Stimulated activated CD8-positive, alpha-beta memory T cell treated with anti-CD3 and anti-CD28 coated beads, Interleukin-7, amount 100 ng/mL, for 4 hours (primary cell): ENCODE measurements around the gene ELAC1.
"Not testable (repeated sequence)": the region's sequence is repeated elsewhere in the genome, so short reads cannot be mapped to it uniquely, and the experiment has no call there.

ENCODE experiments used
- DNase-seq, 2 donors: peaks; one replicate each; pipeline ENCODE4 v3.0.0-alpha.2; 2020; ENCODE audit warnings: low read depth in 2 of 2

The ELAC1 gene

GRCh38 chr18:50972404-50972803, 4.6 kb downstream of the ELAC1 start:
- DNase-seq: not testable (repeated sequence)

DNA sequence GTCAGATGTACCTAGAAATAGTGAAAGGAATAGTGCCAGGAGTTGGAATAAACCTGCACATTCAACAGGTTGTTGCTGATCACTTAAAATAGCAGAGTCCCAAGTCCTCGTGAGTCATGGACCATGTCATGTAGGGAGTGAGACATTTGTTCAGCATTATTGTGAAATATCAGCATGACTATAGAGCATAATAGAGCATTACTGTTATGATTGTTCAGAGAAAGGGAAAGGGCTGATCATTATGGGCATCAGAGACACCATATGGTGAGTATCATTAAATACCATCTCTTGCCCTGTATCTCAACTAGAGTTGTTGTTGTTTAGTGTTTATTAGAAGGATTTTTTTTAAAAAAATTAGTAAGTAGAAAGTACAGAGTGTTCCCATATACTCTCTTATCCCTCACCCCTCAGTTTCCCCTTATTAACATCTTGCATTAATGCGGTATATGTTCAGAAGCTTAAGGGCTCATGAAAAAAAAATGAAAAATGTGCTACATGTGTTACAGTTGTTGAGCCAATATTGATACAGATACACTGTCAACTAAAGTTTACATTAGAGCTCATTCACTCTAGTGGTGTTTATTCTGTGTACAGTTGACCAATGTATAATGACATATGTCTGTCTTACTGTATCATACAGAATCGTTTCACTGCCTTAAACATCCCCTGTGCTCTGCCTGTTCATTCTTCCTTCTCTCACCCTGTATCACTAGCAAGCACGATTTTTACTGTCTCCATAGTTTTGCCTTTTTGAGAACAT, 5.7 kb downstream of the ELAC1 start:
- DNase-seq: no peak

GRCh38 chr18:50977037-50977760, 9.4 kb downstream of the ELAC1 start:
- DNase-seq: no peak

DNA sequence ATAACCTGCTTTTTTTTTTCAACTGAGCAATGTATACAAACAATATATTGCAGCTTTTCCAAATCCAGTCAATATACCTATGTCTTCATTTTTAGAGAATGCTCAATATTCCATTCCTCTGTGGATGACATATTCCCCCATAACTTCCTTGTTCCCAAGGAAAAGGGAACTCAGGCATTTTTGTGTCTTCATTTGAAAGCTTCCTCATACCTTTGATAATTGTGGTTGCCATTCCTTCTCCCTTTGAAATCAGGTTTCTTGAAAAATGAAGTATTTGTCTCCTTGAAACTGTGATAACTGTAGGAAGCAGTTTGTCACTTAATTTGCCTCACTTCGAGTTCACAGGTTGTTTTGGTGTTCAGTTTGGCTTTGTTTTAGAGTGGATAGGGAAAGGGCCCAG, 13.5 kb downstream of the ELAC1 start:
- no peak for DNase-seq

DNA sequence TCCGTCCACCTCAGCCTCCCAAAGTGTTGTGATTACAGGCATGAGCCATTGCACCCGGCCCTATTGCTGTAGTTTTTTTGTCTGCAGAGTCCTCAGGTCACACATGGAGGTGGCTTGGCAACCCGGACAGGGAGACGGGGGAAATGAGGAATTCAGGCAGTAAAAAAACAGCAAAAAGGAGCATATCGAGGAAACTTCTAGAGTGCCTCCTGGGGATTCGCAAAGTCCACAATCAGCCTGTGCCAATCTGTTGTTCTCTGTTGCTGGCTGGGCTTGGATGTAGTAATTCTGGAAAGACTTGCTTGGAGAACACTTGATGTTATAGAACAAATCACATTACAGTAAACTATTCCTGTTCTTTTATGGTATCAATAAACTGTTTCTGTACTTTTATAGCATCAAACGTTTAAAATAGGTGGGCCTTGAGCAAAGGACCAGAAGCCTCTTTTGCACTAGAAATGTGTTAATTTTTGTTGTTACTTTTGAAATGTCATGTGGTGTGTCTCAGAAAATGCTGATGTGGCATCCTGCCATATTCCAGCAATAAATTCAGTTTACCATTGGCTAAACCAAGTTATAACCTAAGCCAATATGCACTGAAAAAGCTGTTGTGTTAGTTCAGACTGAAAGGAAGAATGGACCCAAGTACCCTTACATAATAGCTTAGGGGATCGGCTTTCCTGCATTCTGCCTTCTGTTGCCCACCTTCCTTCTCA, 14.4 kb downstream of the ELAC1 start:
- DNase-seq: no peak

- DNase-seq: no peak
These were observed 15.0 kb downstream of the ELAC1 start for GRCh38 chr18:50982802-50983179.

GRCh38 chr18:50986360-50987087, 18.7 kb downstream of the ELAC1 start:
- DNase-seq: no peak

DNA sequence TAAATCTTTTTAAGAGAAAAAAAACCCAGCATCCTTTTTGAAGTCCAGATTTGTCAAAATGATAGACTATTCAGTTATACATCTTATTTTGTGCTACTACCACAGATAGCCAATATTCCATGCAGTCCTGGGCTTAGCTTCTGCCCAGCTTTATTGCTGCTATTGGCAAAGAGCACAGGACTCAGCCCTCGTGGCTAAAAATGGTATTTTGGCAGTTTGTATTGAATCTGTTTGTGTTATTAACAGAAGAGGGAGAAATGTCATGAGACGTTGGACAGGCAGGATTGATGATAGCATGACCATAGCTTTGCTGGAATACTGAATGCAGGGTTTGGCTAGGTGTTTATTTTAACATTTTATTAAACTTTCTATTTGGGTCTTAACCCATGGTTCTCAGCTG, 19.4 kb downstream of the ELAC1 start:
- DNase-seq: no peak

GRCh38 chr18:50989711-50990110, 21.9 kb downstream of the ELAC1 start:
- DNase-seq: no peak

GRCh38 chr18:50992351-50992762, 24.5 kb downstream of the ELAC1 start:
- DNase-seq: no peak

DNA sequence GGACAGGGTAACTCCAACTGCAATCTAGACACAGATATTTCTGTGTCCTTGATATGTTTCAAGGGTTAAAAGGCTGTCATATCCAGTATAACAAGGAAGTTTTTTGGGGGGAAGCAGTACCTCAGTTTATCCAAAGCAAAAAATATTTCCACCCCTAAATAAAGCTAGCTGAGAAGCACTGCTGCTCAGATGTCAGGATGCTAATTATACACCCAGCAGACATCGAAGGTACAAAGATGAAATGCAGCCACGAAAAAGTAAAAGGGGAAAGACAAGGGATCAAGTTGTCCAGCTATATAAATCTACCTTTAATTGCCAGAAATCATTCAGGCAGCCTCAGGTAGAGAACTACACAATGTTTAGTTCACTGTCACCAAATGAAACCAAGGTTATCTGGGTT, 26.2 kb downstream of the ELAC1 start:
- DNase-seq: no peak

DNA sequence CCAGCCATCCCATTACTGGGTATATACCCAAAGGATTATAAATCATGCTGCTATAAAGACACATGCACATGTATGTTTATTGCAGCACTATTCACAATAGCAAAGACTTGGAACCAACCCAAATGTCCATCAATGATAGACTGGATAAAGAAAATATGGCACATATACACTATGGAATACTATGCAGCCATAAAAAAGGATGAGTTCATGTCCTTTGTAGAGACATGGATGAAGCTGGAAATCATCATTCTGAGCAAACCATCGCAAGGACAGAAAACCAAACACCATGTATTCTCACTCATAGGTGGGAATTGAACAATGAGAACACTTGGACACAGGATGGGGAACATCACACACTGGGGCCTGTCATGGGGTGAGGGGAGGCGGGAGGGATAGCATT, 35.3 kb downstream of the ELAC1 start:
- DNase-seq: not testable (repeated sequence)

DNA sequence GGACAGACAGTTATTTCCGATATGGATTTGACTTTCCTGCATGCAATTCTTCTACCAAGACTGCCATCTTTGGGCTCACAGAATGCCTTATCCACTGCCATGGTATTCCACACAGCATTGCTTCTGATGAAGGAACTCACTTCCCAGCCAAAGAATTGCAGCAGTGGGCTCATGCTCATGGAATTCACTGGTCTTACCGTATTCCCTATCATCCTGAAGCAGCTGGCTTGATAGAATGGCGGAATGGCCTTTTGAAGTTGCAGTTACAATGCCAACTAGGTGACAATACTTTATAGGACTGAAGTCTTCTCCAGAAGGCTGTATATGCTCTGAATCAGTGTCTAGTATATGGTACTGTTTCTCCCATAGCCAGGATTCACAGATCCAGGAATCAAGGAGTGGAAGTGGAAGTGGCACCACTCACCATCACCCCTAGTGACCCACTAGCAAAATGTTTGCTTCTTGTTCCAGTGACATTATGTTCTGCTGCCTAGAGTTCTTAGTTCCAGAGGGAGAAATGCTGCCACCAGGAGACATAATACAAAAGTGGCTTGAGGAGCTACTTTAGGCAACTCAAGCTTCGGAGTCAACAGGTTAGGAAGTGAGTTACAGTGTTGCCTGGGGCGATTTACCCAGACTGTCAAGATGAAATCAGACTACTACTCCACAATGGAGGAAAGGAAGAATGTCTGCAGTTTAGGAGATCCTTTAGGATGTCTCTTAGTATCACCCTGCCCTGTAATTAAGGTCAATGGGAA, 38.4 kb downstream of the ELAC1 start:
- no peak for DNase-seq

GRCh38 chr18:51006948-51007789, 39.3 kb downstream of the ELAC1 start:
- DNase-seq: no peak

GRCh38 chr18:51007790-51008139, 39.9 kb downstream of the ELAC1 start:
- no peak for DNase-seq

GRCh38 chr18:51009072-51009471, 41.2 kb downstream of the ELAC1 start:
- no peak for DNase-seq

DNA sequence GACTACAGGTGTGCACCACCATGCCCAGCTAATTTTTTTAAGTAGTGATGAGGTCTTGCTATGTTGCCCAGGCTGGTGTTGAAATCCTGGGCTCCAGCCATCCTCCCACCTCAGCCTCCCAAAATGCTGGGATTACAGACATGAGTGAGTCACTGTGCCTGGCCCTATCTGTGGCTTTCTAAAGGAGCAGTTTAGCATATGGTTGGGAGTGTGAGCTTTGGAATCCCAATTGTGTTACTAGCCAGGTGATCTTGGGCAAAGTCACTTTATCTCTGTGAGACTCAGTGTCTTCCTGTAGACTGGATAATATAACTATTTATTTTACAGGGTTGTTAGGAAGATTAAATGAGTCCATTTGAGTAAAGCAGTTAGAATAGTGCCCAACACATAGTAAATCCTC, 42.4 kb downstream of the ELAC1 start:
- DNase-seq: no peak

DNA sequence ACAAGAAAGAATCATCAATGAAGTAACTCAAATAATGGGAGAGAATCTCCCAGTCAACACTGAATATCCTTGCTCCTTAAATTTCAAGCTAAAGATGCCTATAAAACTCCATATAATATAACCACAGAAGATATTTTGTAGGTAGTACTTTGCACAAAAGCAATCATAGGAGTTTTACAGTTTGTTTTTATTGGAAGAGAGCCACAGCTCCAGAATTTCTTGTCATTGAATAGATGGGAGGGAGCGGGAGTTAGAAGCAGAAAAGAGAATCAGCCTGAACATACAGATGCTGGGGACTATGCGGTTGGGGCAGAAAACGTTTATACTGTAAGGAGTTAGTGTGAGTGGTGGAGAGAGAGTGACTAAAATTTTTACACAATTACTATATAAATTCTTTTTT, 43.9 kb downstream of the ELAC1 start:
- no peak for DNase-seq

DNA sequence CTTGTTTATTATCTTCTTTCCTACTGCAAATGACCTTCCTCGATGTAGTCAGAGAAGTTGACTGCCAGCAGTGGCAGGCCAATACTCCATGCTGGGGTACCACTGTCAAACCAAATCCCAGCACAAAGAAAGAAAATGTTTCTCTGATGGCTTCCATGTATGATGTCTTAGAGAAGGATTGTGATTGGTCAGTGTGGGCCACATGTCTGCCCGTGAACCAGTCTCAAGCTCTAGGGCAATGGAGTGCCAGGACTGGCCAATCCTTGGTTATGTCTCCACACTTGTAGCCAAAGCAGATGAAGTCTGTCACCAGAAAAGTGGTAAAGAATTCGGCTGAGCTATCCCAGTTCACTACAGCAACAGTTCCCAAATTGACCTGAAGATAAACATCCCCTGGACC, 44.6 kb downstream of the ELAC1 start:
- DNase-seq: no peak

- DNase-seq: no peak
These were observed 45.4 kb downstream of the ELAC1 start for GRCh38 chr18:51013259-51013658.
